HG02623 (cell line): ENCODE data around the gene SLIT3.

ENCODE experiments used
- ATAC-seq: cut with Tn5 transposase; IDR thresholded peaks from one replicate; pipeline ENCODE4 v1.9.1; 2021; ENCODE audit warnings: moderate library complexity; ENCODE audit not compliant: unreplicated experiment

SLIT3 gene

GRCh38 chr5:168899673-168900072 lies 401.3 kb downstream of the SLIT3 start:
- no peak for ATAC-seq

GRCh38 chr5:168899264-168899663 lies 401.7 kb downstream of the SLIT3 start:
- no peak for ATAC-seq

GRCh38 chr5:168898247-168898911 lies 402.6 kb downstream of the SLIT3 start:
- no peak for ATAC-seq

GRCh38 chr5:168897387-168898122 lies 403.4 kb downstream of the SLIT3 start:
- ATAC-seq: no peak

GRCh38 chr5:168895295-168896071 lies 405.5 kb downstream of the SLIT3 start:
- ATAC-seq: no peak

- ATAC-seq: no peak
Observed at GRCh38 chr5:168893283-168893682, 407.7 kb downstream of the SLIT3 start.

- ATAC-seq: no peak
Observed at GRCh38 chr5:168892618-168893186, 408.2 kb downstream of the SLIT3 start.

GRCh38 chr5:168890816-168891812 lies 409.8 kb downstream of the SLIT3 start:
- ATAC-seq: no peak

- ATAC-seq: no peak
Observed at GRCh38 chr5:168889039-168889438, 411.9 kb downstream of the SLIT3 start.

GRCh38 chr5:168887931-168888330 lies 413.0 kb downstream of the SLIT3 start:
- ATAC-seq: no peak

- ATAC-seq: no peak
Observed at GRCh38 chr5:168886157-168886556, 414.8 kb downstream of the SLIT3 start.

GRCh38 chr5:168885324-168886120 lies 415.4 kb downstream of the SLIT3 start:
- ATAC-seq: no peak

- ATAC-seq: no peak
Observed at GRCh38 chr5:168883991-168884390, 416.9 kb downstream of the SLIT3 start.

- no peak for ATAC-seq
Observed at GRCh38 chr5:168883281-168883741, 417.6 kb downstream of the SLIT3 start.

GRCh38 chr5:168882283-168882682 lies 418.7 kb downstream of the SLIT3 start:
- no peak for ATAC-seq

GRCh38 chr5:168881427-168882149 lies 419.4 kb downstream of the SLIT3 start:
- ATAC-seq: no peak

GRCh38 chr5:168879929-168880328 lies 421.0 kb downstream of the SLIT3 start:
- peak; percentile 87 for ATAC-seq

GRCh38 chr5:168879331-168879730 lies 421.6 kb downstream of the SLIT3 start:
- no peak for ATAC-seq
